Measurements from ENCODE around the gene HLA-DPB1.

GRCh38 chr6:33128318-33128717 is 52.5 kb downstream of the HLA-DPB1 start:
- TF ChIP-seq CTCF (IDR thresholded peaks at IDR 0.05) (no peak), POLR2A (IDR thresholded peaks at IDR 0.05) (no peak)
